Measurements from ENCODE around the gene MESP2.

GRCh38 chr15:89732451-89733172 lies 43.5 kb upstream of the MESP2 start:
- TF ChIP-seq CTCF (IDR thresholded peaks at IDR 0.05) (no peak), POLR2A (IDR thresholded peaks at IDR 0.05) (no peak)

Measured in esophagus squamous epithelium (tissue), 4 donors.